Smooth muscle cell (in vitro differentiated cells): ENCODE measurements around the gene TCAF1. TPM values are rescaled to one million over a fixed set of nuclear protein-coding genes. Genes with fewer than 3 reads are reported as not detected.

ENCODE experiments used
- DNase-seq: peaks from one replicate; lab custom pipeline; 2025; ENCODE audit not compliant: unreplicated experiment; lab: John Stamatoyannopoulos, UW
- H2AFZ ChIP-seq: fragments of 200-600 bp; sonication (generic); 2 replicates; pipeline ENCODE4 v1.6.0; 2016; ENCODE audit warnings: antibody characterized with exemption, low read depth, mild to moderate bottlenecking
- H3F3A ChIP-seq: fragments of 200-600 bp; sonication (generic); 2 replicates; pipeline ENCODE4 v1.6.0; 2017; ENCODE audit warnings: antibody characterized with exemption, low read depth
- H3K27ac ChIP-seq: fragments of 200-600 bp; sonication (generic); 2 replicates; pipeline ENCODE4 v1.5.1; 2016; ENCODE audit warnings: low read depth, mild to moderate bottlenecking
- H3K27me3 ChIP-seq: fragments of 200-600 bp; sonication (generic); 2 replicates; pipeline ENCODE4 v1.6.1; 2016; ENCODE audit warnings: low read depth, mild to moderate bottlenecking
- H3K36me3 ChIP-seq: fragments of 200-600 bp; sonication (generic); 2 replicates; pipeline ENCODE4 v1.5.1; 2016; ENCODE audit warnings: low read depth
- H3K4me1 ChIP-seq: fragments of 200-600 bp; sonication (generic); 2 replicates; pipeline ENCODE4 v1.5.1; 2016; ENCODE audit warnings: low read depth
- H3K4me2 ChIP-seq: fragments of 200-600 bp; sonication (generic); 2 replicates; pipeline ENCODE4 v1.6.0; 2016; ENCODE audit warnings: mild to moderate bottlenecking
- H3K4me3 ChIP-seq: fragments of 200-600 bp; sonication (generic); 2 replicates; pipeline ENCODE4 v1.5.1; 2016; ENCODE audit warnings: mild to moderate bottlenecking
- H3K79me2 ChIP-seq: fragments of 200-600 bp; sonication (generic); 2 replicates; pipeline ENCODE4 v1.6.0; 2016; ENCODE audit warnings: low read depth, mild to moderate bottlenecking
- H3K9ac ChIP-seq: fragments of 200-600 bp; sonication (generic); 2 replicates; pipeline ENCODE4 v1.6.0; 2016; ENCODE audit warnings: low read depth
- H3K9me3 ChIP-seq: fragments of 200-600 bp; sonication (generic); replicated peaks from 2 replicates; pipeline ENCODE4 v1.5.1; 2016; ENCODE audit warnings: low read depth
- H4K20me1 ChIP-seq: fragments of 200-600 bp; sonication (generic); 2 replicates; pipeline ENCODE4 v1.6.0; 2016; ENCODE audit warnings: low read depth
- CTCF ChIP-seq: fragments of 200-600 bp; sonication (generic); IDR thresholded peaks from 2 replicates; pipeline ENCODE4 v1.5.1; 2017; ENCODE audit warnings: borderline replicate concordance, mild to moderate bottlenecking, antibody characterized with exemption; ENCODE audit not compliant: insufficient read depth, poor library complexity, severe bottlenecking
- WGBS: methylation state at CpG from one replicate; pipeline ENCODE4 v1.1.7; 2016; ENCODE audit warnings: low lambda C conversion rate; 5-methylcytosine and 5-hydroxymethylcytosine counted together
- polyA plus RNA-seq: library from polyadenylated mRNA; unstranded; fragments of >200 nt; fragmentation: Nextera tagmentation; extraction: Ambion mirVana; gene quantifications from 2 replicates; pipeline ENCODE4 v1.2.1, GENCODE V29; 2016
- total RNA-seq: library from RNA; depleted of rRNA; stranded (reverse); fragments of >200 nt; gene quantifications from 2 replicates; pipeline ENCODE4 v1.2.3, GENCODE V29; 2014

The TCAF1 gene
- total and polyA plus RNA-seq, 2 experiments from 2014 or later, result 147 to 177 TPM

- Histone ChIP-seq H3K4me3 (no peak overlapping the region), H3F3A (no peaks in the 10 kb centered on the region), H4K20me1 (no peaks in the 10 kb centered on the region), H3K27me3 (no peaks in the 10 kb centered on the region), H3K79me2 (no peaks in the 10 kb centered on the region), H3K4me2 (no peak overlapping the region), H3K4me1 (no peaks in the 10 kb centered on the region), H3K9ac (no peak overlapping the region), H3K9me3 (no peaks in the 10 kb centered on the region), H3K36me3 (no peaks in the 10 kb centered on the region), H3K27ac (peak overlapping the region; percentile 1), H2AFZ (no peak overlapping the region)
- TF ChIP-seq CTCF, result no peak
- WGBS, result 54% methylated on average over 1 of the region's 1 CpG
- no peak for DNase-seq
These were observed 22.9 kb upstream of the TCAF1 start for GRCh38 chr7:143924851-143925250.

GRCh38 chr7:143914938-143915652 lies 13.1 kb upstream of the TCAF1 start:
- Histone ChIP-seq H4K20me1 (no peaks in the 10 kb centered on the region), H3K4me3 (no peak overlapping the region), H3K79me2 (no peaks in the 10 kb centered on the region), H3K9ac (no peak overlapping the region), H3K4me2 (no peak overlapping the region), H3K27ac (no peak overlapping the region), H2AFZ (no peak overlapping the region), H3K4me1 (no peaks in the 10 kb centered on the region), H3F3A (peaks cover 10% of the 10 kb centered on the region), H3K27me3 (no peaks in the 10 kb centered on the region), H3K36me3 (no peaks in the 10 kb centered on the region), H3K9me3 (no peaks in the 10 kb centered on the region)
- 66% methylated on average over 7 of the region's 7 CpGs for WGBS
- DNase-seq, result no peak
- TF ChIP-seq CTCF, result no peak

GRCh38 chr7:143913945-143914615 lies 12.1 kb upstream of the TCAF1 start:
- DNase-seq, result no peak
- Histone ChIP-seq H4K20me1 (no peaks in the 10 kb centered on the region), H3K27me3 (no peaks in the 10 kb centered on the region), H3K36me3 (no peaks in the 10 kb centered on the region), H3F3A (peaks cover 16% of the 10 kb centered on the region), H2AFZ (no peak overlapping the region), H3K4me2 (no peak overlapping the region), H3K4me1 (no peaks in the 10 kb centered on the region), H3K9me3 (no peaks in the 10 kb centered on the region), H3K27ac (no peak overlapping the region), H3K9ac (no peak overlapping the region), H3K79me2 (no peaks in the 10 kb centered on the region), H3K4me3 (no peak overlapping the region)
- 95% methylated on average over 3 of the region's 3 CpGs for WGBS
- no peak for TF ChIP-seq CTCF
